IMR-90 (cell line): ENCODE measurements around the gene PHLDB1. TPM values are rescaled to one million over a fixed set of nuclear protein-coding genes. Genes with fewer than 3 reads are reported as not detected.

Experiments
- ATAC-seq: fragments of 200-7000 bp; cut with Tn5 transposase; 2 replicates; pipeline ENCODE4 v1.9.1; 2020; ENCODE audit warnings: low read depth, mild to moderate bottlenecking, moderate library complexity
- BruUV-seq: library from RNA; stranded (reverse); fragments of 400-500 nt; replicated peaks from 2 replicates; lab custom pipeline; 2021; lab: Mats Ljungman, UMichigan
- CTCF ChIA-PET: fragments of 300-600 bp; formaldehyde crosslinking; extraction: SDS; loops from one replicate; lab custom pipeline; 2021; ENCODE audit warnings: antibody characterized with exemption; lab: Yijun Ruan, JAX
- POLR2A ChIA-PET: fragments of 300-600 bp; sonication (Branson Sonifier 250); formaldehyde crosslinking; loops from one replicate; lab custom pipeline; 2022; ENCODE audit warnings: antibody characterized with exemption; ENCODE audit not compliant: unreplicated experiment; lab: Charles Lee
- DNase-seq: peaks from one replicate; pipeline ENCODE4 v3.0.0; 2013
- H2AFZ ChIP-seq: replicated peaks from 2 replicates; pipeline ENCODE3; 2013; ENCODE audit warnings: low read length, mild to moderate bottlenecking; ENCODE audit not compliant: poor library complexity
- H2AK5ac ChIP-seq: 2 replicates; pipeline ENCODE4 v1.6.1; 2013; ENCODE audit warnings: low read depth, low read length, inconsistent platforms
- H2AK9ac ChIP-seq: replicated peaks from 2 replicates; pipeline ENCODE3; 2013; ENCODE audit warnings: mild to moderate bottlenecking, low read depth, low read length, moderate library complexity; ENCODE audit not compliant: poor library complexity
- H2BK120ac ChIP-seq: 2 replicates; pipeline ENCODE4 v1.6.1; 2013; ENCODE audit warnings: low read depth, low read length, inconsistent platforms
- H2BK15ac ChIP-seq: 3 replicates; pipeline ENCODE4 v1.6.1; 2013; ENCODE audit warnings: low read depth, low read length, inconsistent platforms
- H2BK20ac ChIP-seq: 2 replicates; pipeline ENCODE4 v1.6.1; 2013; ENCODE audit warnings: low read depth, mild to moderate bottlenecking, inconsistent platforms, low read length, moderate library complexity
- H2BK5ac ChIP-seq: 2 replicates; pipeline ENCODE4 v1.6.1; 2013; ENCODE audit warnings: mild to moderate bottlenecking, low read depth, low read length, inconsistent platforms; ENCODE audit not compliant: poor library complexity, severe bottlenecking
- H3K14ac ChIP-seq: replicated peaks from 2 replicates; pipeline ENCODE4 v1.6.1; 2013; ENCODE audit warnings: low read depth, low read length, inconsistent platforms
- H3K18ac ChIP-seq: 2 replicates; pipeline ENCODE4 v1.6.1; 2013; ENCODE audit warnings: low read depth, low read length, control low read depth
- H3K23ac ChIP-seq: 2 replicates; pipeline ENCODE4 v1.6.1; 2013; ENCODE audit warnings: low read depth, low read length, inconsistent platforms
- H3K27ac ChIP-seq: 2 replicates; pipeline ENCODE4 v1.5.1; 2013; ENCODE audit warnings: mild to moderate bottlenecking, control low read depth, low read length; ENCODE audit not compliant: insufficient read depth
- H3K27me3 ChIP-seq: 2 replicates; pipeline ENCODE4 v1.6.1; 2013; ENCODE audit warnings: low read length; ENCODE audit not compliant: control insufficient read depth, insufficient read depth
- H3K36me3 ChIP-seq: 2 replicates; pipeline ENCODE4 v1.6.1; 2013; ENCODE audit warnings: low read length, mixed read lengths; ENCODE audit not compliant: control insufficient read depth, insufficient read depth
- H3K4ac ChIP-seq: 2 replicates; pipeline ENCODE4 v1.6.1; 2013; ENCODE audit warnings: low read depth, low read length, inconsistent platforms
- H3K4me1 ChIP-seq: 2 replicates; pipeline ENCODE4 v1.6.1; 2013; ENCODE audit warnings: low read length, mixed read lengths; ENCODE audit not compliant: control insufficient read depth, insufficient read depth
- H3K4me2 ChIP-seq: 2 replicates; pipeline ENCODE4 v1.6.1; 2013; ENCODE audit warnings: low read depth, mild to moderate bottlenecking, control low read depth, low read length, moderate library complexity
- H3K4me3 ChIP-seq: 2 replicates; pipeline ENCODE4 v1.5.1; 2013; ENCODE audit warnings: low read depth, mild to moderate bottlenecking, control low read depth, low read length, moderate library complexity; ENCODE audit not compliant: insufficient read depth
- H3K56ac ChIP-seq: 2 replicates; pipeline ENCODE4 v1.6.1; 2013; ENCODE audit warnings: low read length, inconsistent platforms; ENCODE audit not compliant: insufficient read depth; ENCODE audit errors: extremely low read depth
- H3K79me1 ChIP-seq, 2 experiments: 2 replicates each; pipeline ENCODE4 v1.6.1; 2013; ENCODE audit warnings: low read length in 2 of 2, inconsistent platforms in 1 of 2, low read depth in 1 of 2
- H3K9ac ChIP-seq: 2 replicates; pipeline ENCODE4 v1.6.1; 2013; ENCODE audit warnings: low read depth, low read length, control low read depth
- H3K9me1 ChIP-seq: 2 replicates; pipeline ENCODE4 v1.6.1; 2013; ENCODE audit warnings: low read length, inconsistent platforms; ENCODE audit not compliant: insufficient read depth
- H3K9me3 ChIP-seq: 2 replicates; pipeline ENCODE4 v1.6.1; 2013; ENCODE audit warnings: low read length; ENCODE audit not compliant: control insufficient read depth, insufficient read depth
- H4K20me1 ChIP-seq: 2 replicates; pipeline ENCODE4 v1.6.1; 2013; ENCODE audit warnings: low read length, inconsistent platforms; ENCODE audit not compliant: insufficient read depth
- H4K5ac ChIP-seq: 2 replicates; pipeline ENCODE4 v1.6.1; 2013; ENCODE audit warnings: mild to moderate bottlenecking, low read depth, low read length, control low read depth
- H4K8ac ChIP-seq, 2 experiments: 2 replicates each; pipeline ENCODE4 v1.6.1; 2013; ENCODE audit warnings: low read depth in 2 of 2, low read length in 2 of 2, control low read depth in 1 of 2, inconsistent platforms in 1 of 2
- H4K91ac ChIP-seq: 2 replicates; pipeline ENCODE4 v1.6.1; 2013; ENCODE audit warnings: low read depth, low read length, inconsistent platforms; ENCODE audit not compliant: insufficient read depth
- BHLHE40 ChIP-seq: fragments of 150-350 bp; IDR thresholded peaks from 2 replicates; pipeline ENCODE4 v1.6.1; 2016; ENCODE audit warnings: mild to moderate bottlenecking, low read depth, low read length
- CEBPB ChIP-seq: IDR thresholded peaks from 2 replicates; pipeline ENCODE4 v1.6.1; 2012; ENCODE audit warnings: low read depth, low read length, improper control_type of control experiment
- CHD1 ChIP-seq: IDR thresholded peaks from 2 replicates; pipeline ENCODE4 v1.6.1; 2012; ENCODE audit warnings: low read depth, low read length, improper control_type of control experiment
- CTCF ChIP-seq: conservative IDR thresholded peaks from 2 replicates; pipeline ENCODE4 v1.5.1; 2012; ENCODE audit warnings: mild to moderate bottlenecking, low read depth, low read length, improper control_type of control experiment
- ELK1 ChIP-seq: fragments of 150-350 bp; IDR thresholded peaks from 2 replicates; pipeline ENCODE4 v1.6.1; 2016; ENCODE audit warnings: low read depth, mild to moderate bottlenecking, low read length, moderate library complexity, borderline replicate concordance
- FOS ChIP-seq: fragments of 150-350 bp; IDR thresholded peaks from 2 replicates; pipeline ENCODE4 v1.6.1; 2016; ENCODE audit warnings: low read depth, low read length
- MAFK ChIP-seq: IDR thresholded peaks from 2 replicates; pipeline ENCODE4 v1.6.1; 2012; ENCODE audit warnings: low read depth, low read length, improper control_type of control experiment
- MXI1 ChIP-seq: IDR thresholded peaks from 2 replicates; pipeline ENCODE4 v1.6.1; 2012; ENCODE audit warnings: low read depth, mild to moderate bottlenecking, low read length, moderate library complexity, borderline replicate concordance
- NFE2L2 ChIP-seq: fragments of 150-350 bp; IDR thresholded peaks from 2 replicates; pipeline ENCODE4 v1.6.1; 2016; ENCODE audit warnings: low read depth, mild to moderate bottlenecking, low read length
- POLR2A ChIP-seq: IDR thresholded peaks from 2 replicates; pipeline ENCODE4 v1.6.1; 2012; ENCODE audit warnings: mild to moderate bottlenecking, low read depth, low read length
- RAD21 ChIP-seq: IDR thresholded peaks from 2 replicates; pipeline ENCODE4 v1.6.1; 2012; ENCODE audit warnings: low read length, improper control_type of control experiment
- RFX5 ChIP-seq: IDR thresholded peaks from 2 replicates; pipeline ENCODE4 v1.8.0; 2012; ENCODE audit warnings: low read depth, mild to moderate bottlenecking, low read length, moderate library complexity
- SMC3 ChIP-seq: fragments of 150-350 bp; IDR thresholded peaks from 2 replicates; pipeline ENCODE4 v1.6.1; 2016; ENCODE audit warnings: low read depth, mild to moderate bottlenecking, antibody characterized with exemption, low read length, moderate library complexity
- USF2 ChIP-seq: fragments of 150-350 bp; IDR thresholded peaks from 2 replicates; pipeline ENCODE4 v1.6.1; 2017; ENCODE audit warnings: mild to moderate bottlenecking, antibody characterized with exemption, low read length, low read depth
- WGBS, 2 experiments: methylation state at CpG; one replicate each; pipeline versions ENCODE4 v1.1.5 to v1.1.7; 2013; ENCODE audit warnings: missing lambda C conversion rate in 2 of 2; ENCODE audit not compliant: insufficient read length in 1 of 2; ENCODE audit errors: extremely low coverage in 2 of 2; 5-methylcytosine and 5-hydroxymethylcytosine counted together
- dilution Hi-C: fragments of 300-500 bp; cut with HindIII; formaldehyde crosslinking; loops from one replicate; pipeline ENCODE4 v1.14.3; 2018; ENCODE audit warnings: low sequenced_read_pairs; ENCODE audit not compliant: unreplicated experiment
- in situ Hi-C: fragments of 300-500 bp; cut with MboI; formaldehyde crosslinking; loops from 3 replicates; pipeline ENCODE4 v1.14.3; 2019; ENCODE audit warnings: low sequenced_read_pairs, inconsistent platforms, mixed read lengths
- intact Hi-C: fragments of 100-400 bp; cut with micrococcal nuclease; formaldehyde crosslinking; loops from 2 replicates; pipeline ENCODE4 v1.10.0; 2022
- polyA plus RNA-seq, 3 experiments: library from polyadenylated mRNA; depleted of rRNA; stranded (reverse); fragments of >200 nt; gene quantifications; 2 replicates each; pipeline ENCODE4 v1.2.3, GENCODE V29; 2012; ENCODE audit warnings: low replicate concordance in 1 of 3
- total RNA-seq: library from RNA; depleted of rRNA; stranded (reverse); fragments of >200 nt; gene quantifications from 2 replicates; pipeline ENCODE4 v1.2.3, GENCODE V29; 2012

The PHLDB1 gene
- total and polyA plus RNA-seq, 2 of the 4 experiments (the other 2 are of a cell fraction): 40.0 to 90.4 TPM

- H3K23ac ChIP-seq: peak overlapping the region; percentile 100
- no peaks in the 10 kb centered on the region for H3K9me3 ChIP-seq
- H3K4ac ChIP-seq: peak overlapping the region; percentile 100
- H2AFZ ChIP-seq: no peak overlapping the region
- POLR2A ChIA-PET: interaction anchor here (0.6 to 4.4 kb wide), 4 partner anchors 11 to 30 kb away, joined by 3 to 36 read pairs (median 4); partner anchors contain the start of gene PHLDB1
- peaks cover 36% of the 10 kb centered on the region for H4K20me1 ChIP-seq
- BruUV-seq: no TSS peak
- WGBS, 2 experiments: 0% methylated on average over 2 of the region's 6 CpGs; no CpG with 5 or more reads in 1 of the 2 experiments
- peaks cover 31% of the 10 kb centered on the region for H3K36me3 ChIP-seq
- peak overlapping the region; percentile 84 for H3K18ac ChIP-seq
- peak overlapping the region; percentile 100 for H2AK5ac ChIP-seq
- H3K14ac ChIP-seq: peak overlapping the region; percentile 100
- DNase-seq (peak; percentile 98), ATAC-seq (peak; percentile 43)
- peak overlapping the region; percentile 96 for H2BK15ac ChIP-seq
- H3K4me2 ChIP-seq: peak overlapping the region; percentile 48
- intact Hi-C loops (no loop called here), in situ Hi-C loops (no loop called here), dilution Hi-C loops (no loop called here)
- H3K27me3 ChIP-seq: no peaks in the 10 kb centered on the region
- H3K56ac ChIP-seq: peak overlapping the region; percentile 97
- peak overlapping the region; percentile 99 for H2AK9ac ChIP-seq
- H4K91ac ChIP-seq: peak overlapping the region; percentile 97
- peak overlapping the region; percentile 85 for H4K5ac ChIP-seq
- peak overlapping the region; percentile 83 to 98 for H4K8ac ChIP-seq
- H3K9me1 ChIP-seq: peaks cover 34% of the 10 kb centered on the region
- peaks cover 48% of the 10 kb centered on the region for H3K4me1 ChIP-seq
- peak overlapping the region; percentile 76 for H3K9ac ChIP-seq
- H2BK20ac ChIP-seq: peak overlapping the region; percentile 99
- no peak overlapping the region for H3K4me3 ChIP-seq
- peak overlapping the region; percentile 100 for H2BK120ac ChIP-seq
- CTCF ChIA-PET: interaction anchor here (1.0 to 1.1 kb wide), 2 partner anchors 12 to 302 kb away, joined by 3 read pairs; partner anchors contain the start of gene PHLDB1
- H2BK5ac ChIP-seq: peak overlapping the region; percentile 99
- H3K27ac ChIP-seq: peak overlapping the region; percentile 95
- H3K79me1 ChIP-seq: peaks cover 23 to 70% of the 10 kb centered on the region in 2 experiments; a peak in 3 of 4 replicates
- TF ChIP-seq SMC3 (no peak), BHLHE40 (peak; percentile 70; the same call in 1 of the 2 replicates), MAFK (0 out of 2 replicates have a peak, but pooled peaks have one; percentile 12), FOS (peak; percentile 88), CEBPB (peak; percentile 93), CTCF (no peak), NFE2L2 (no peak), MXI1 (peak; percentile 85; the same call in 1 of the 2 replicates), CHD1 (no peak), RFX5 (no peak), ELK1 (peak; percentile 62; the same call in 1 of the 2 replicates), USF2 (peak; percentile 45; the same call in 1 of the 2 replicates), RAD21 (no peak), POLR2A (no peak; the same call in none of the 2 replicates)
These were observed 12.2 kb downstream of the PHLDB1 start for GRCh38 chr11:118619444-118620197.
